GM12801 (cell line): ENCODE measurements around the gene ARAP3.

Experiments used
- CTCF ChIP-seq: IDR thresholded peaks from one replicate; pipeline ENCODE4 v1.5.1; 2011; ENCODE audit warnings: control low read depth; ENCODE audit not compliant: insufficient read length; ENCODE audit errors: extremely low read depth

The ARAP3 gene

GRCh38 chr5:141706121-141706520 lies 24.1 kb upstream of the ARAP3 start:
- TF ChIP-seq CTCF, result no peak

GRCh38 chr5:141705469-141705868 lies 23.4 kb upstream of the ARAP3 start:
- TF ChIP-seq CTCF, result no peak

- TF ChIP-seq CTCF, result no peak
Observed at GRCh38 chr5:141704782-141705297, 22.8 kb upstream of the ARAP3 start.

DNA sequence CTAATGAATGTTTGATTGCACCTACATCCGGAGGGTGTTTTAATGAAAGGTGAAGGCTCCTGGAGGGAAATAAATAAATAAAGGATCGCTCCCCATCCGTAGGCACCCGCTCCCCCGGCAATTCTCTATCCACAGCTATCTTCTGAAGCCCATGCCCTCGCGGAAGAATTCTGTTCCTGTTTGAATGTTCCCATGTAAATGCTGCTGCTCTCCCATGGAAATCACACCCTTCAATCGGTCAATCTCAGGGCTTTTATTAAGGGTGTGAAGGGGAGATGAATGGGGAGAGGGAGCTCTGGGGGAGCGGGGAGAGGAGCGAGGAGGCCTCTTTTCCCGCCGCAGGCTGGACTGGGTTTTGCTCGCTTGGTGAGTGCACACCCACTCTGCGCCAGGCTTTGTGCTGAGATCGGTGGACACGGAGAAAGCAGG lies 21.1 kb upstream of the ARAP3 start:
- no peak for TF ChIP-seq CTCF

DNA sequence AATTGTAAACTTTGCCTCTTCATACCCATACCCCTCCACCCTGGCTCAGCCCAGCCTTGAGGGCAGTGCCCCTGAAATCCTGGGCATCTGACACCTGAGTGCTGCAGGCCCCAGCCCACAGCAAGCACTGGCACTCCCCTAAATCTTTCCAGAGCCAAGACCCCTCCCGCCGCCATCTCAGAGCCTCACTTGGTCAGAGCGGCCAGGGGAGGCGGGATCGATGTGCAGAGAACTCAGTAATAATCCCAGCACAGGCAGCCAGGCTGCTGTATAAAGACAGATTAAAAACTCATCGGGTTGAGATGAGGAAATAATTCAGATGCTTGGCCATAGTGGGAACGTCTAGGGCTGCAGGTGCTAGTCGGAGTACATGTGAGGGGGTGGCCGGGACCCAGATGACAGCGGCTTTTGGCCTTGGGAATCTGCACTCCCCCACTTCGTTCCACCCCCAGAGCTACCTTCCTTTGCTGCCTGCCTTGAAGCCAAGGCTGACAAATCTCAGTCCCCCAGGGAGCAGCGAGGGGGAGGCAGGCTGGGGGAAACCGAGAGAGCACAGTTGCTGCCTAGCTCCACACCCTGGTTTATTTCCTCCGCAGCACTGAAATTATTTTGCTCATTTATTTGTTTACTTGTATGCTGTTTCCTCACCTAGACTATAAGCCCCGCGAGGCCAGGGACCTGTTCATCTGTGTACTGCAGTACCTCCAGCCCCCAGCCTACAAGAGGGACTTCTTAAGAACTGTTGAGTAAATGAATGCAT lies 19.5 kb upstream of the ARAP3 start:
- TF ChIP-seq CTCF, result no peak

- no peak for TF ChIP-seq CTCF
Observed at GRCh38 chr5:141697586-141697985, 15.6 kb upstream of the ARAP3 start.

GRCh38 chr5:141696431-141696830 lies 14.4 kb upstream of the ARAP3 start:
- TF ChIP-seq CTCF, result no peak
